ENCODE results near the gene SLC8A3. TPM values are rescaled to one million over a fixed set of nuclear protein-coding genes. Genes with fewer than 3 reads are reported as not detected.

The SLC8A3 gene
- polyA plus RNA-seq, 2 of the 4 experiments (the other 2 are of a cell fraction), result not detected

GRCh38 chr14:69997849-69998248 lies 190.9 kb downstream of the SLC8A3 start (continued):
- TF ChIP-seq HES2 (IDR thresholded peaks at IDR 0.05) (no peak), JUNB (IDR thresholded peaks at IDR 0.05) (peak; percentile 88), RCOR1 (IDR thresholded peaks at IDR 0.05; ENCODE audit: low read depth, low read length) (no peak), POLR2A (IDR thresholded peaks at IDR 0.05; ENCODE audit: low read length) (no peak), MYC (IDR thresholded peaks at IDR 0.05; ENCODE audit: borderline replicate concordance, low read length) (peak; percentile 45; the same call in 1 of the 2 replicates), ZFP36 (IDR thresholded peaks at IDR 0.05; ENCODE audit: borderline replicate concordance, partially characterized antibody) (no peak), NFE2L2 (conservative IDR thresholded peaks at IDR 0.05; ENCODE audit: low read length) (no peak), USF2 (IDR thresholded peaks at IDR 0.05) (no peak), CEBPB (IDR thresholded peaks at IDR 0.05) (peak; percentile 93 to 96), GATA3 (IDR thresholded peaks at IDR 0.05; ENCODE audit: borderline replicate concordance) (peak; percentile 81), E2F6 (IDR thresholded peaks at IDR 0.05; ENCODE audit: borderline replicate concordance, low read depth) (no peak), TFCP2L1 (CRISPR knock-in tag; IDR thresholded peaks at IDR 0.05) (no peak), CBX8 (IDR thresholded peaks at IDR 0.05) (no peak), JUN (IDR thresholded peaks at IDR 0.05) (peak; percentile 87 to 90; a peak in 3 of 5 replicates), REST (IDR thresholded peaks at IDR 0.05) (no peak), HDAC2 (IDR thresholded peaks at IDR 0.05) (no peak), RFX5 (IDR thresholded peaks at IDR 0.05) (no peak), TP53 (CRISPR knock-in tag; IDR thresholded peaks at IDR 0.05) (no peak), RNF2 (IDR thresholded peaks at IDR 0.05; ENCODE audit: borderline replicate concordance, low read depth) (no peak), MAX (IDR thresholded peaks at IDR 0.05) (peak; percentile 63; the same call in 1 of the 2 replicates), NPAS2 (CRISPR knock-in tag; IDR thresholded peaks at IDR 0.05; ENCODE audit: borderline replicate concordance) (no peak), BHLHE40 (IDR thresholded peaks at IDR 0.05; ENCODE audit: low read depth, low read length) (no peak)

- ATAC-seq (peak in 1 of 2 experiments; percentile 10; a peak in 1 of 6 replicates), DNase-seq (ENCODE audit: low read depth in 1 of 2, low spot score in 1 of 2) (peak in 1 of 2 experiments; percentile 65), FAIRE-seq (no peak)
- Histone ChIP-seq H3K4me2 (0 out of 3 replicates have a peak overlapping the region, but pooled peaks have one; percentile 4), H3K27ac (peak overlapping the region; percentile 90 to 98), H3K4me3 (no peak overlapping the region), H3K4me1 (peaks cover 52% of the 10 kb centered on the region), H3K9me3 (peaks cover 2% of the 10 kb centered on the region; the same call in 1 of the 3 replicates)
- 90% methylated on average over 1 of the region's 1 CpG for WGBS (ENCODE audit: missing lambda C conversion rate)
- no peak for TF ChIP-seq POLR2A (IDR thresholded peaks at IDR 0.05; ENCODE audit: low read length)
- no peak for TF ChIP-seq JUN (IDR thresholded peaks at IDR 0.05)
- TF ChIP-seq MAZ (IDR thresholded peaks at IDR 0.05; ENCODE audit: borderline replicate concordance, low read depth, low read length), result no peak
- TF ChIP-seq SREBF2 (IDR thresholded peaks at IDR 0.05), result no peak
- TF ChIP-seq ZFP36 (IDR thresholded peaks at IDR 0.05; ENCODE audit: borderline replicate concordance, partially characterized antibody), result no peak
- CTCF ChIA-PET, result interaction anchor here (0.8 to 3.8 kb wide), 3 partner anchors 17 to 32 kb away, joined by 3 to 11 read pairs (median 4); no protein-coding TSS in a partner anchor
- POLR2A ChIA-PET, result no interaction called here
Observed at GRCh38 chr14:69996216-69996615, 192.5 kb downstream of the SLC8A3 start.

Other genes with a start within 250 kb of the SLC8A3 start
- gene COX16, start 170.7 kb upstream of the SLC8A3 start, polyA plus RNA-seq (2011; rRNA removed), result 41.8 and 59.1 TPM in 2 replicates
- 70.7 to 75.4 TPM (median 71.6 TPM) in 3 replicates for gene COX16, start 170.7 kb upstream of the SLC8A3 start, polyA plus RNA-seq (2017; fragmentation: RNase III; extraction: RNeasy Plus Mini Kit Qiagen cat#74134 plus additional on column Dnase treatment)
- gene SYNJ2BP, start 228.1 kb upstream of the SLC8A3 start, polyA plus RNA-seq (2011; rRNA removed), result 30.0 and 31.9 TPM in 2 replicates
- 13.0 to 14.8 TPM (median 14.0 TPM) in 3 replicates for gene SYNJ2BP, start 228.1 kb upstream of the SLC8A3 start, polyA plus RNA-seq (2017; fragmentation: RNase III; extraction: RNeasy Plus Mini Kit Qiagen cat#74134 plus additional on column Dnase treatment)